NCI-H510A treated with DMSO at 0.1 percent for 48 hours (cell line): Measurements from ENCODE around the gene HASPIN.

ENCODE experiments used
- DNase-seq: peaks from one replicate; lab custom pipeline; 2025; lab: John Stamatoyannopoulos, UW

The HASPIN gene

DNA sequence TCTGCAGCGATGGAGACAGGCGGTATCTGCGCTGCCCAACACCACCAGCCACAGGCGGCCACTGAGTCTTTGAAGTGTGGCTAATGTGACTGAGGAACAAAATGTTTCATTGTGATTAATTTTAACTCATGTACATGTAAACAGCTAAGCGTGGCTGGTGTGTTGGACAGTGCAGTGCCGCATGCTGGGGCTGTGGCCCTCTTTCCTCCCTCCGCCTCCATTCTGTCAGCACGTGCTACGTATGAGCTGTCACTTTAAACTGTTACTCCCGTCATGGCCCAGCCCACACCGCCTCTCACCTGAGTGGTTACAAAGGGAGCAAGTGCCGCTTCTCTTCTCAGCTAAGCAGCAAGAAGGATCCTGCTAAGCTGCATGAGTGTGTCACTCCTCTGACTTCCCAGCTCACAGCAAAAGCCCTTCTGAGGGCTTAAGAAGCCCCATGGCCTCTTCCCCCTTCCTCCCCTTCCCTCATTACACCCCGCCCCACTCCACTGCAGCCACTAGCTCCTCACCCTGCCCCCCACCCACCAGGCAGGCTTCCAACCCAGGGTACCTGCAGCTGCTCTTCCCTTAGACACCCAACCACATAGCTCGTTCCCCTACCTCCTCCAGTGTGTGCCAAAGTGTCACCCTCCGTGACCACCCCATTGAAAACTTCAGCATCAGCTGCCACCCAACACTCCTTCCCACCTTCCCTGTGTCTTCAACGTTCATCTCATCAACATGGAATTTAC lies 15.0 kb downstream of the HASPIN start:
- DNase-seq, result peak; percentile 26

DNA sequence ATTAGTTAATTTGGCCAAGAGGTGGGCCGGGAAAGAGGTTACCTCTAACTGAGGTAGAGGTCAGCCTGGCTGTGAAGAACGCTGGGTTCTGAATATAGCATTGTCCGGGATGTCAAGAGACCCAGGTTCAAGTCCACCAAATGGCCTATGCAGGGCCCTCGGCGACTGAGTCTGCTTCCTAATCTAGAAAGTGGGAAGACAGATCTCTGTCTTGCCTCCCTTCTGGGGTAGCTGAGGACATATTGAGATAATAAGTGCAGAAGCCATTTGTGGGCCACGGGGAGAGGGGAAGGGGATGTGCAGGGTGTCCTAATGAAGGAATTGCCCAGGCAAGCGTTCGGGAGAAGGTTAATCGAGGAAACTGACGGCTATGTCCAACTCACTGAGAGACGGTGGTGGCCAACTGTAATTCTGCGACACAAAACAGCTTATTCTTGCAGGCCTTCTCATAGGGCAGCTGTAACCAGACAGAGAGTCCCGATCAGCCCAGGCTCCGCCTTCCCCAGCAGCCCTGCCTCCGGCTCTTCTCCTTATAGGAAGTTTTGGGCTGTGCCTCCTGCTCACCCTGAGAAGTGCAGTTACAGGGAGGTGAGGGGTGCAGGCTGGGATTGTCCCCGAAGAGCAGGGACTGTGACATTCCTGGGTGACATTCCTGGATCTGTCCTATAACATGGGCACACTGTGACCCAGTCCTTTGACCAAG lies 15.9 kb downstream of the HASPIN start:
- no peak for DNase-seq

DNA sequence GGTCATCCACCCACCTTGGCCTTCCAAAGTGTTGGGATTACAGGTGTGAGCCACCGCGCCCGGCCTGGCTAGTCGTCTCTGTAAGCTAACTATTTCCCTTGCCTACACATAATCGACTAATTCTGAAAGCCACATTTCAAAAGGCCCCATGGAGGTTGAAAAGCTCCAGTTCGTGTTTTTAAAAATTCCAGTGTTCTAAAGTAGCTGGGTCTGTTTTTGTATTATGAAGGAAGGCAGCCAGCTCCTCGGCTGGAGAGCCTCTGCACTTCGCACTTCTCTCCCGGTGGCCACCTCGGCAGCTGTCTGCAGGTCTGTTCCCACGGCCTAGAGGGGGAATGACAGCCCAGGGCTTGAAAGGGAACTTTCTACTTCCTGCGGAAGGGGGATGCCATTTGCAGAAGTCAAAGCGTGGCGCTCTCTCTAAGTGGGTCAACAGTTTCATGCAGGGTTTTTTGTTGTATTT lies 16.9 kb downstream of the HASPIN start:
- no peak for DNase-seq

DNA sequence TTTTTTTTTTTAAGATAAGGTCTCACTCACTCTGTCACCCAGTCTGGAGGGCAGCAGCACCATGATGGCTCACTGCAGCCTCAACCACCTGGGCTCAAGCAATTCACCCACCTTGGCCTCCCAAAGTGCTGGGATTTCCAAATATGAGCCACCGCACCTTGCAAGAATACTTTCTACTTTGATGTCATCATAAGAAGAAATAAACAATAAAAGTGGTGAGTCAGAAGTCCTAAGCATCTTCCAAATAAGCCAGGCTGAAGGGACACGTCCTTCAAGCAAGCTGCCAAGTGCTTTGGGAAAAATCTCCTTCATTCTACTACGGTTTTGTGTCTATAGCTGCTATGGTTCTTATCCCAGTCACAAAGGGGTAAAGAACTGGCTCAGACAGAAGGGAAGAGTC lies 20.3 kb downstream of the HASPIN start:
- no peak for DNase-seq

DNA sequence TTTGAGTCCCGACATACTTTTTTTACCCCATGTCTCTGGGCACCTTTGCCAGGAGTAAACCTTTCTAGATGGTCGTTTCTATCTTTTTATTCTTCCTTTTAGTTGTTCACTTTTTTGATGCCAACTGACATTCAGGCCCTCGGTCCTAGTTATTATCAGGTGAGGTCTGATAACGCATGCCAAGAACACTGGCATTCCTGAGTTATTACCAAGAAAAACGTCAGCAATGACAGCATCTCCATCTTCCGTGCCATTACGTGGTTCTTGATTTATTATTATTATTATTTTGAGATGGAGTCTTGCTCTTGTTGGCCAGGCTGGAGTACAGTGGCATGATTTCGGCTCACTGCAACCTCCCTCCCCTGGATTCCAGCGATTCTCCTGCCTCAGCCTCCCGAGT lies 21.4 kb downstream of the HASPIN start:
- no peak for DNase-seq

DNA sequence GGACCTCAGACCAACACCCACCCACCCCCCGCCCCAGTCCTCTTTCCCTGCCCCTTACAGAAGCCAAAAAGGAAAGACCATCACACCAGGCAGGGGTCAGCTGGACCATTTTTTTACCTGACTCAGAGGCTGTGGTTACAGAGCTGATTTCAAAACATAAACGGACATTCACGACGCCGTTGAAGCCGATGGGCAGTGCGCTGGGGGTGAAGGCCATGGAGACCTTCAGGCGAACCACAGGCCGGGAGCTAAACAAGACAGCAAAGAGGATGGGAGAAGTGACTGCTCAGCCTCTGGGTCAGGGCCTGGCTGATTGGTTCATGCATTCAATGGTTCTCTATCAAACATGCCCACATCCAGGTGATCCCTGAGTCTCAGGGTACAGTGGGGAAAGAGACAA lies 24.1 kb downstream of the HASPIN start:
- no peak for DNase-seq

DNA sequence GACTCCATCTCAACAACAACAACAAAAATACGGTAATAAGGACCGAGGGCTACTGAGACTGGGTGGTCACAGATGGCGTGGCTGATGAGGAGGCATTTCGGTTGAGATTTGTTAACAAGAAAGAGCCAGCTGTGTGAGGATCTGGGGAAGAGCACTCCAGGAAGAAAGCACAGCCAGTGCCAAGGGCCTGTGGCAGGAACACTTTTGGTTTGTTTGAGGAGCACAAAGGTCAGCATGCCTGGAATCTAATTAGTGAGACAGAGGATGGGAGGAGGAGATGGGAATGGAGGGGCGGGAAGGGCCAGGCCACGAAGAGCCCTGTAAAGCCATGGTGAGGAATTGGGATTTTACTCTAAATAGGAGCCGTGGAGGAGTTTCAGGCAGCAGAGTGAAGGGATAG lies 24.9 kb downstream of the HASPIN start:
- no peak for DNase-seq

DNA sequence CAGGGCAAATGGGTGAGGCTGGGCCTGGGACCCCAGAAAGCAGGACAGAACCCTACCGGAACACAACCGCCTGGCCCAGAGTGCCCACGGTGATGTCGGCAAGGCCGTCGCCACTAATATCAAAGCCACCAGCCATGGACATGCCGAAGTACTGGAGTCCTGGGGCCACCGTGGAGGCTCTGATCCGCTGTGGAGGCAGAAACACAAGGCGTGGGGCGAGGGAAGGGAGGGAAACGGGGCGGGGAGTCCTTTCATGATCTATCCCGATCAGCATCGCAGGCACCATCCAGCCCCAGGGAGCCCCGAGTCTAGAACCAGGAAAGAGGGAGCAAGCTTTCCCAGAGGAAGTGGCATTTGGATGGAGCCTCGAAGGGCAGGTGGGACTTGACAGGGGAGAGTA lies 26.6 kb downstream of the HASPIN start:
- no peak for DNase-seq

DNA sequence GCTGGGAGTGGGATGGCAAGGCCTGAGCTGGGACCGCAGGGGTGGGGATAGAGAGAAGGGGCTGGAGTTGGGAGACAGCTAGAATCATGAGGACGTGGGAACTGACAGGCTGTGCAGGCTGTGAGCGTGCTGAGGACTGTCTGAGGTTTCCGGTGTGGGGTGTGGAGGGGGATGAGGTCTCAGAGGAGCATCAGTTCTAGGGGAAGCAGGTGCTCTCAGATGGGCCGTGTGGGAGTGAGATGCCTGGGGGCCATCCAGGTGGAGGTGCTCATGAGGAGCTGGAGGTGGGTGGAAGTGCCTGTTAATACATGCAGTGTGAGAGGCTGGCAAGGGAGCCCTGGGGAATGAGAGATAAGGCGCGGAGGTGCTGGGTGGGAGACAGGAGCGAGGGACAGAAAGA lies 27.2 kb downstream of the HASPIN start:
- no peak for DNase-seq

DNA sequence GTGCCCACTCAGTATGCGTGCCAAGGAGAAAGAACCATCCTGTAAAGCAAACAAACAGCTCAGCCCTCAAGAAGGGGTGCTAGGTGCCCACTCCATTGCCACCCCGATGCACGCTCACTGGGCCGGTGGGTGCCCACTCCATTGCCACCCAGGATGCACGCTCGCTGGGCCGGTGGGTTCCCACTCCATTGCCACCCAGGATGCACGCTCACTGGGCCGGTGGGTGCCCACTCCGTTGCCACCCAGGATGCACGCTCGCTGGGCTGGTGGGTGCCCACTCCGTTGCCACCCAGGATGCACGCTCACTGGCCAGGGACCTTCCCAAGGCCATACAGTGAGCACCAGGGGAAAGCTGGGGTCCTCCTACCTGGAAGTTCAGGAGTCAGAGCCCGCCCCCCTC lies 28.1 kb downstream of the HASPIN start:
- no peak for DNase-seq

DNA sequence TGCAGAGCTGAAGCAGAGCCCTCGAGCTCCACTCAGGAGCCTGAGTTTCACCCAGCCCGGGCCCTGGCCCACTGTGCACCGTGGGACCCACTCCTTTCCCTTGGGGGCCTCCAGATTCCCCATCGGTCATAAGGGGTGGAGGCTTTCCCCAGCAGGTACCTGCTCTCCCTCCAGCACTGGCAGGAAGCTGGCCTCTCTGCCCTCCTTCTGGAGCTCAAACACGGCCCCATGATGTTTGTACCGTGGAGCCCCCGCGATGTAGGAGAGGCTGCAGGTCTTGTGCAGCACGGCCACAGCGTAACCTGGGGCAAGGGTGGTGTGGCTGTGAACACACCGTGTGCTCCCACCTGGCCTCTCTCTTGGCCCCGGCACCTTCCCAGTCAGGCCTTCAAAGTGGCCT lies 29.9 kb downstream of the HASPIN start:
- DNase-seq, result no peak

DNA sequence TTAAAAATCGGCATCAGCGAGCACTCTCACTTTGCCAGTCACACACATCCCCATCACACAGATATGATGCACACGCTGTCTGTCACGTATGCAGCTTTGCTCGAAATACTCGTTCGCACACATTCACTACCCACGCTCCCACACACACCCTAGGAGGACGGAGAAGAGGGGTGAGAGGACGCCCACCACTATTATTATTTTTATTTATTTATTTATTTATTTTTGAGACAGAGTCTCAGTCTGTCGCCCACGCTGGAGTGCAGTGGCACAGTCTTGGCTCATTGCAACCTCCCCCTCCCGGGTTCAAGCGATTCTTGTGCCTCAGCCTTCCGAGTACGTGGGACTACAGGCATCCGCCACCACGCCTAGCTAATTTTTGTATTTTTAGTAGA lies 30.4 kb downstream of the HASPIN start:
- no peak for DNase-seq

DNA sequence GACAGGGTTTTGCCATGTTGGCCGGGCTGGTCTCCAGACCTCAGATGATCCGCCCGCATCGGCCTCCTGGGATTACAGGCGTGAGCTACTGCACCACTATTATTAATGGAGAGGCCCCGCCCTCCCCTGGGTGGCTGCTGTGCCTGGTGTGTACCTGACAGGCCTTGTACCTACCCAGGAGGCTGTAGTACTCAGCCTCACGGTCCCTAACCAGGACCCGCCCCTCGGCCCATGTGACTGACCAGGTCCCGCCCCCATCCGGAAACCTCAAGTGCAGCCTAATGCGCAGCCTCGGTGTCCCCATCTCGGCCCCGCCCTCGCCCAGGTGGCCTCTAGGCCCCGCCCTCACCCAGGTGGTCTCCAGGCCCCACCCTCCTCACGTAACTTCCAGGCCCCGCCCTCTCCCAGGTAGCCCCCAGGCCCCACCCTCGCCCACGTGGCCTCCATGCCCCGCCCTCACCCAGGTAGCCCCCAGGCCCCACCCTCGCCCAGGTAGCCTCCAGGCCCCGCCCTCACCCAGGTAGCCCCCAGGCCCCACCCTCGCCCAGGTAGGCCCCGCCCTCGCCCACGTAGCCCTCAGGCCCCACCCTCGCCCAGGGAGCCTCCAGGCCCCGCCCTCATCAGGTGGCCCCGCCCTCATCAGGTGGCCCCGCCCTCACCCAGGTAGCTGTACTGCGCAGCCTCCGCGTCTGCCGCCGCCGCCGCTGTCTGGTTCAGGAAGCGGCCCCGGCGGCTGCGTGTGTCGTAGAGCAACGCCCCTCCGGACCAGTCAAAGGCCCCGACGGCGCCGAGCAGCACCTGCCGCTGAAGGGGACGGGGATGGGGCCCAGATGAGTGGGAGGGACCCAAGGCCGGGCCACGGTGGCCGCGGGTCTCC lies 31.0 kb downstream of the HASPIN start:
- peak; percentile 58 for DNase-seq

DNA sequence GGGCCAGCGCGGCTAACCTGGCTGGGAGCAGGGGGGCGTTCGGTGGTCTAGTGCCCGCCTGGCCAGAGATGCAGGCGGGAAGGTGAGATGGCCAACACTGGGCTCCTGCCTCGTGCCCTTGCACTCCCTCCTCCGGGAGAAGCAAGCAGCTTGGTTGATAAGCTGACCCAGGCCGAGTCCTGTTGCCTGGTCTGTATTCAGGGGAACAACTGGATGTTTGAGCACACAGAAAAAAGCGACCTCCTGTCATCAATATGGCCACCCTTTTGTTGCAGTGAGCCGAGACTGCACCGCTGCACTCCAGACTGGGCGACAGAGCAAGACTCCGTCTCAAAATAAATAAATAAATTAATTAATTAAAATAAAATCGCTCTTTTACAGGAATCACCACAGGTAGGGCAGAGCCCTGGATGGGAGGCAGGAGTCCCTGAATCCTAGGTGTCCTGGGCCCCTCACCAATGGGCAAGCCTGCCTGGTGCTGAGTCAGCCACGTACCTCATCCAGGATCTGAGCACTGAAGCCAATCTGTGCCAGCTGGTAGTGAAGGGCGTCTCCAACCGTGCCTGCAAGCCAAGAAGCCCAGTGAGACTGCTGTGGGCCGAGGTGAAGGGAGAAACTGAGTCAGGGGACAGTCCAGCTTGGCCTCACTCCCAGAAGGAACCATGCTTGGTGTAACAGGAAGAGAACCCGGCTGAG lies 31.8 kb downstream of the HASPIN start:
- no peak for DNase-seq

DNA sequence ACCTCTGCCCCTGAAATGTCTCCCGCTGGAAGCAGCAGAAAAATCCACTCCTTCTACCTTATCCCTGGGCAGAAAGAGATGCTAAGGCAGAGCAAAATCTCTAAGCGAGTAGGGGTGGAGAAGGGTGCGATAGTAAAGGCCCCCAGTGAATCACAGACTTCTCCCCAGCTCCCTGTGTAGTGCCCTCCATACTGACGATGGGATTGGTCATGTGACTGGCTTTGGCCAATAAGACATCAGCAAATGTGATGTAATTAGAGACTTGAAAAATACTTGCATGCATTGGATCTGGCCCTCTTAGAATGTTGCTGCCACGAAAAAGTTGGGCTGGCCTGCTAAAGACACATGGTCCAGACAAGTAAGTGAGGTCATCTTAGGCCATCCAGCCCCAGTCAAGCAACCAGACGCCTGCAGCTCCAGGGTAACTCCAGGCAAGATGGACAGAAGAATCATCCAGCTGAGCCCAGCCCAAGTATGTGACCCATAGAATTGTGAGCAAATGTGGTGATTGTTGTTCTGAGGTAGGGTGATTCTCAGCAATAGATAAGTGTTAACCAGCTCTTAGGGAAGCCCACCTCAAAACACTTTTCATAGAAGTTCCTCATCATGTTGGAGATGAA lies 36.0 kb downstream of the HASPIN start:
- DNase-seq, result no peak

DNA sequence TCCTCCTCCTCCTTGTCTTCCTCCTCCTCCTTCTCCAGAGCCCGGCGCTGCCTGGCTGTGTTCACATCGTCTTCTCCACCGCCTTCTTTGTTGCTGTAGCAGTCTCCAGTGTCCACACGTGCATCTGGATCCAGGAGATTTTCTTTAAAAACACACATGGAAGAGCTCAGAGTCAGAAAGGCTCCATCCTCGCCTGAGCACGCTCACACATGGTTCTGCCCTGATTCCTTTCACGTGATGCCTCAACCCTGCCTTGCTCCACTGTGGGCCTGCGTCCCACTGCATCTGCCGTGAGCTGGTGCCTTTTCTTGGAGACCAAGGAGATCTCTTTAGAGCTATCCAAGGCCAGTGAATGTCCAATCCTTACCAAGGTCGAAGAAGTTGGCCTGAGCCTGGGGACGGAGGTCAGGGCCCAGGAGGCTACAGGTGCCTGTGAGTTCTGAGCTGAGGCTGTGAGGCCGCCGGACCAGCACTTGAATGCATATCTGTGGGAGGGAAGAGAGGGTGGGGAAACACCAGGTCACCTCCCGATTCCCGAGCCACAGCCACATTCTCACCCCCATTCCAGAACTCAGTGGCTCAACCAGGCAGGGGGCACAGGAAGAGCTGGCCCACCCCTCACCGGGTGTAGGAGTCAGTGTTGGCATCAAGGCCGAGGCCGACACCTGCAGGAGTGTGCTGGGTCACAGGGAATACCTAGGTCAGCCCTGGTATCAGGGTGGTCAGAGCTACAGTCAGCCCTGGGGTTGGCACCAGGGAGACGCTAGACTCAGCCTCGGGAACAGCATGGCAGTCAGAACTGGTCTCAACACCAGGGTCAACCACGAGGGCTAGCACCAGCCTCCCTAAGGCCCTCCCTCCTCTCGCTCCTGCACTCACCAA lies 37.6 kb downstream of the HASPIN start:
- DNase-seq, result no peak

DNA sequence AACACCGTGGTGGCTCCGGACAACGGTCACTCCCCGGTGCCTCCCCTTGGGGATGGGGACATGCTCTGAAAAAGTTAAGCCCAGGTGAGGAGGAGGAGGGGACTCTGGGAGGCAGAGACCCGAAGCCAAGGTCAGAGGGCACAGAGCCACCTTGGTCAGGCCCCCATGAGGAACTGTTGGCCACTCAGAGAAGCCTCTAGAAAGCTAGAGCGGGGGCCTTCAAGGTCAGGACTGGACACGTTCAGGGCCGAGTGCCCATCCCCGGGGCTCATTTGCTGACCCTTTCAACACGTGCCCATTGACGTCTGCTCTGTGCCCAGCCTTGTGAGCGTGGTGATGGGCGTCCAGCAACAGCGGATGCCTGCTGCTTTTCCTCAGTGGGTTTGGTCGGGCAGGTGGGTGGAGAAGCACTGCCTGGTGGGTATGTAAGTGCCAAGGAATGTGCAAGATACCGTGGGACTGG lies 38.2 kb downstream of the HASPIN start:
- DNase-seq, result no peak

DNA sequence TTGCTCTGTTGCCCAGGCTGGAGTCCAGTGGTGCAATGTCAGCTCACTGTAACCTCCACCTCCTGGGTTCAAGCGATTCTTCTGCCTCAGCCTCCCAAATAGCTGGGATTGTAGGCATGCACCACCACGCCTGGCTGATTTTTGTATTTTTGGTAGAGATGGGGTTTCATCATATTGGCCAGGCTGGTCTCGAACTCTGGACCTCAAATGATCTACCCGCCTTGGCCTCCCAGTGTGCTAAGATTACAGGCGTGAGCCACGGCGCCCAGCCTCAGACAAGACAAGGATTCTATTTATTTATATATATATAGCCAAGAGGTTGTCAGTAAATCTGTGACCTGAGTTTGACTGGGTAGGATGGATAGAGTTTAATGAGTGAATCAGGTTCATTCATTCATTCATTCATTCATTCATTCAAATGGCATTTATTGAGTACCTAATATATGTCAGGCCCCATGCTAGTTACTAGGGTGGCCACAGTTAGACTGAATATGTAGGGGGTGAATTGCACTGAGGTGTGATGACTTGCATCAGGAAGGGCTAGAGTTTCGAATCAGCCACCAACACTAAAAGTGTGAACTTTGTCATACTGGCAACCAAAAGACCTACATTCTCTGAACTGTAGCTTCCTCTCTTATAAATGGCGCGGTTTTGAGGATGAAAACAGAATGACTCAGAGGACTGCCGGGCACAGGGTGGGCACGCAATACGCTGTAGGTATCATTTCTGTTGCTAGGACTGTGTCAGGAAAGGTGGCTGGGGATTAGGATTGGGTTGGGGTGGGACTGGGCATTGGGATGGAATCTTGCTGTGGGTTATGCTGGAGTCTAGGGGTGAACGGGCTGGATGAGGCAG lies 39.4 kb downstream of the HASPIN start:
- DNase-seq, result no peak

DNA sequence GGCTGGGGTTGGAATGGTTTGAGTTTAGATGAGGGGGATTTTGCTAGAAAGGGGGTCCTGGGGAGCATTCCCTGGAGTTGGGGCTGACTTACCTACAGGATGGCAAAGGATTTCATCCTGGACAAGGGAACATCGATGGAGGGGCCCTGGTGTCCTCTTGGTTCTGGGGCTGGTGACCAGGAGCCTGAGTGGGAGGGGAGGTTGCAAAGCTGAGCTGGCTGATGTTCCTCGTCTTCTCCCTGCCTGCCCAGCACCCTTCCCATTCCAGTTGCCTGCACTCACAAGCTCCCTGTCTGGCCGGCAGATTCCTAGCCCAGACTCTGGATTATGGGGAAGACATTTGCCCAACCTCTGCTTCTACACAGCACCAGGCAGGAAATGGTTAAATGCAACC lies 40.1 kb downstream of the HASPIN start:
- no peak for DNase-seq

DNA sequence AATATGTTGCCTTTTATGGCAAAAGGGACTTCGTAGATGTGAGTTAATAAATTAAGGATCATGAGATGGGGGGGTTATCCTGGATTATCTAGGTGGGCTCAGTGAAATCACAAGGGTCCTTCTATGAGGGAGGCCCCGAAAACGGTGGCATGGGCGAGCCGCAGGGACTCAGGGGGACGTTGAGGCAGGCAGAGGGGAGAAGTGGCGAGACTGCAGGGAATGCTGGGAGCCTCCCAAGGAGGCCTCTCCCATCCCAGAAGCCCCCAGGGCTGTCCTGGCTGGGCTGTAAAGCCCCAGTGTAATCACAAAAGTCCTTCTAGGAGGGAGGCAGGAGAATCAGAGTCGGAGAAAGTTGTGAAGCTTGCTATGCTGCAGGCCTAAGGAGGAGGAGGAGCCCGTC lies 42.3 kb downstream of the HASPIN start:
- DNase-seq, result no peak
